Stimulated activated CD8-positive, alpha-beta memory T cell treated with anti-CD3 and anti-CD28 coated beads, Interleukin-7, amount 100 ng/mL, for 1 hour (primary cell): ENCODE results near the gene RPS19BP1.

Experiments
- DNase-seq, 2 donors: peaks; one replicate each; pipeline ENCODE4 v3.0.0-alpha.2; 2020; ENCODE audit warnings: low read depth in 2 of 2

Gene RPS19BP1

GRCh38 chr22:39559456-39560105 is 27.0 kb upstream of the RPS19BP1 start:
- DNase-seq: no peak

DNA sequence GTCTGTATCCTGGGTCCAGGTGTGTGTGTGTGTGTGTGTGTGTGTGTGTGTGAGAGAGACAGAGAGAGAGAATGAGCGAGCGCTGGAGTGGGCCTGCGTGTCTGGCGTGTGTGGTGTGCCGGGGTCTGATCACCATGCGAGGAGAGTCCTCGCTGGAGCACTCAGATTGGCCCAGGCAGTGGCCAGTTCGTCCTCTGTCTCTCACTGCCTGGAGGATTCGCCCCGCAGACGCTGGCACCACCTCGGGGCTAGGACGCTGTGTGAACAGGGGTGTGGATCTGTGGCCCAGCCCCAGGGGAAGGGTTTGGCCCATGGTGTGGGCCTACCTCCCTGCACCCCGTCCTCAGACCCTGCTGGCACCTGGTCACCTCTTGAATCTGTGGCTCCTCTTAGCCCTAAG is 26.4 kb upstream of the RPS19BP1 start:
- DNase-seq: no peak

GRCh38 chr22:39558254-39558727 is 25.7 kb upstream of the RPS19BP1 start:
- no peak for DNase-seq

DNA sequence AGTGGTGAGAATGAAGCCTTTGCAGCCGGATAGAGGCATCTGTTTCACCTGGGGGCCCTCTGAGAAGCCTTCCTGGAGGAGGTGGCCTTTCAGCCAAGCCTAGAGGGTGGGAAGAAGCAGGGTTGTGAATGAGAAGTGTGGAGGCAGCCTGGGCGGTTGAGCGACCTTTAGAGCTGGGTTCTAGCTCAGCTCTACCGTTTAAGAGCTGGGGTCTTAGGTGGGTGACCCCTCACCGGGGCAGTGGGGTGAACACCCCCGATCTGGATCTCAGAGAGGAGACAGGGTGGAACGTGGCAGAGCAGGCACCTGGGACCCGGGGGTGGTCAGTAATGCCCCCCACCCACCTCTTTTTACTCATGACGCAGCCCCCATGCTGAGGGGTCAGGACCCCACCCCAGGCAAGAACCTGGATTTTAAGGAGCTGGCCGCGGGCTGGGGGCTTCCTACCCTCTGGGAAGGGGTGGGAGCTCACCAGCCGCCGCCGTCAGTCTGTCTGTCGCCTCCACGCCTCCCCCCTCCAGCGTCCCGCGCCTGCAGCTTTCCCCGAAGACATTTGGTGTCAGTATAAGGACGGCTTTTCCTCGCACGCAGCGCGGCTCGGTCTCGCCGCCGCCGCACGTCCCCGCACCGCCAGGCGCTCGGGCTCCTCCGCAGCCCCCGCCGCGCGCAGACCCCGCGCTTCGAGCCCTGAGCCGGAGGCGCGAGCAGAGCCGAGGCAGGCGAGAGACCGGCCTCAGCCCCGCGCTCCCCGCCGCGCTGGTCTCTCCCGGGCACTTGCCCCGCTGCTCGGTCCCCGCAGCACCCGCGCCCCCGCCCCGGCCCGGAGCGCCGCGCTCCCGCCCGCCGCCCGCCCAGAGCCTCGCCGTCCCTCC is 24.7 kb upstream of the RPS19BP1 start:
- no peak for DNase-seq

DNA sequence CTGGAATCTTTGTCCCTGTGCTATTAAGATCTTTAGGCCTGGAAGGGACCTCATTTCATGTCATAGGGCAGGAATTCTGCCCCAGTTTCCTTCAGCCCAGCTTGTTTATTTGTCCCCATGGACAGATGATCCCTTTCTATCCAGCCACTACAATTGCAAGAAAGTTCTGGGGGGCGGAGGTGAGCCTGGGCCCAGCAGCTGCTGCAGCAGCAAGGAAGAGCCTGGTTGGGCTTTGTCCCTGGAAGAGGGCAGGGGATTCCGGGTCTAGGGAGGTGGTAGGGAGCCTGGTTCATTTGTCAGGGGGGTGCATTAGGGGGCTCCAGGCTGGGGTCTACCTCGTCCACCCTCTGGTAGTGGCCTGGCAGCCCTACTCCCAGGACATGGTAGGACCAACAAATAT is 21.6 kb upstream of the RPS19BP1 start:
- DNase-seq: no peak

DNA sequence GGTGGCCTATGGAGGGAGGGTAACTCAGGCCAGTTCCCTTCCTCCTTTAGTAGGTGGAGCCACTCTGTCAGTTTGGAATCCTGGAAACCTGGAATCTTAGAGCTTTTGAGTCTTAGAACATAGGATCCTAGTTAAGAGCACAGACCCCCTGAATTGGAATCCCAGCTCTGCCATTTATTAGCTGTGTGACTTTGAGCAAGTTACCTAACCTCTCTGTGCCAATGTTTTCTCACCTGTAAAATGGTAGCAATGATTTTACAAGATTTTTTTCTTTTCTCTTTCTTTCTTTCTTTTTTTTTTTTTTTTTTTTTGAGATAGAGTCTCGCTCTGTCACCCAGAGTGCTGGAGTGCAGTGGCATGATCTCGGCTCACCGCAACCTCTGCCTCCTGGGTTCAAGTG is 20.9 kb upstream of the RPS19BP1 start:
- no peak for DNase-seq

DNA sequence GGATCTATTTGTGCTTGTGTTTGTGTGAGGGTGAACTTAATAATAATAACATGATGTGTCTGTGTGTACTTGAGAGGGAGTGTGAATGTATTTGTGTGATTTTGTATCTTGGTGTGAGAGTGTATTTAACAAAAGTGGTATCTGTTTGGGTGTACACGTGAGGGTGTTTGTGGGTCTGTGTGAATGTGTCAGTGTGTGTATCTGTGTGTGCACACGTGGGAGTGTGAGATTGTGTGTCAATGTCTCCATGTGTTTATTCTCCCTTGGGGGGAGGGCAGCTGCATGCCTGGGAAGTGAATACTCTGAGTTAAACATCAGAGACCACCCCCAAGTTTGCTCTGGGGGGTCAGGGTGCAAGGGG is 15.0 kb upstream of the RPS19BP1 start:
- no peak for DNase-seq

DNA sequence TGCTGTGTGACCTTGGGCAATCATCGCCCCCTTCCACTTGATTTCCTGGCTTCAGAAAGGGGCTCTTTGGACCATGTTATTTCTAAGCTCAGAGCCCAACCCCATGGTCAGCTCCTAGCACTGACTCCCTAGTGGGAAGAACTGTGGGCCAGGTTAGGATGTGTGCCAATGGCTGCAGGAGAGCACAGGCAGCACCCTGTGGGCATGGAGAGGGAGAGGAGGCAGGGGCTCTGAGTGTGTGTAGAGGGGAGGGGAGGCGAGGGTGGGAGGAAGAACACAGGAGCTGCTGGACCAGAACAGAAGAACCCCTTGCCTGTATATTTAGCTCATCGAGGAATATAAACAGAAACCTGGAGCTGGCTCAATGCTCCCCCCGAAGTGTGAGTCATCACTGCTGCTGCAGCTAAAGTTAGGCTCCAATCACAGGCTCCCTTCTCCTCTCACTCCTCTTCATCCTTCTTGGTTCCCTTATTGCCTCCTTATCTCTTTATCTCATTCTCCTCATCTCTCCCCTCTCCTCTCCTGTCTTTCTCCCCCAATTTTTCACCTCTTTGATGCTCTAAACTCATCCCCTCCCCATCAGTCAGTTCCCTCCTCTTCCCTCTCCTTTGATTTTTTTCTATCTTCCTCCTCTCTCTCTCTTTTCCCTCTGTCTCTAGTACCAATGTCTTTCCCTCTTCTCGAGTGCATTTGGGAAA is 14.5 kb upstream of the RPS19BP1 start:
- no peak for DNase-seq

- DNase-seq: peak; percentile 53 to 68
These were observed 13.1 kb upstream of the RPS19BP1 start for GRCh38 chr22:39545386-39546365.

DNA sequence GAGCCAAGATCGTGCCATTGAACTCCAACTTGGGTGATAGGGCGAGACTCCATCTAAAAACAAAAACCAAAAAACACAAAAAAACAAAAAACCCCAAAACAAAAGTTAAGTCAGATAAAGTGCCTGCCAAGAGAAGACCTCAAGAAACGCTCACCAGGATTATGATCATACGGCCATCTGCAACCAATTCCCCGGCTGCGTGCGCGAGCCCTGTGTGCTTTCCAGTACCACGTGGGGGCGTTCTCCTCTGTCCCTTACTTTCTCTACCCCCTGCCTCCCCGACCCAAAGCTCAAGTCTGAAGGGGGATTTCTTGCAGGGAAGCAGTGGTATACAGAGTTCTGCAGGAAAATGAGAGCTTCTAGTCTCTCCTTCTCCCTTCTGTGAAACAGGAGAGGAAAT is 10.5 kb upstream of the RPS19BP1 start:
- no peak for DNase-seq

GRCh38 chr22:39537975-39538374 is 5.4 kb upstream of the RPS19BP1 start:
- no peak for DNase-seq

DNA sequence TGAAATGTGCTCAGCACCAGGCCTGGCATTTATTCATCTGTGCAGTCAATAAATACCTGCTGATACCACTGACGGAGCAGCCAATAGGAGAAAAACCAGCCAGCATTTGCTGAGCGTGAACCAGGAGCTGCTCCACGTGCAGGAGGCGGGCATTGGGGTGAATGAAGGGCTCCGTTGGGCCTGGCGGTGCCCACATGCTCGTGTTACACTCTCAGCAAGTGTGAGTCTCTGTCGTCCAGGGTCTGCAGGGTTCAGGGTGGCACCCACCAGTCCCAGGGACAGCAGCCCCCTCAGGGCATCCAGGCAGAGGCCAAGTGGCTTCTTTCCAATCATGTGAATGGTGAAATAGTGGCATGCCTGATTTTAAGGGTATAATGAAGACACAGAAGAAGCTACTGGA is 4.2 kb upstream of the RPS19BP1 start:
- no peak for DNase-seq

DNA sequence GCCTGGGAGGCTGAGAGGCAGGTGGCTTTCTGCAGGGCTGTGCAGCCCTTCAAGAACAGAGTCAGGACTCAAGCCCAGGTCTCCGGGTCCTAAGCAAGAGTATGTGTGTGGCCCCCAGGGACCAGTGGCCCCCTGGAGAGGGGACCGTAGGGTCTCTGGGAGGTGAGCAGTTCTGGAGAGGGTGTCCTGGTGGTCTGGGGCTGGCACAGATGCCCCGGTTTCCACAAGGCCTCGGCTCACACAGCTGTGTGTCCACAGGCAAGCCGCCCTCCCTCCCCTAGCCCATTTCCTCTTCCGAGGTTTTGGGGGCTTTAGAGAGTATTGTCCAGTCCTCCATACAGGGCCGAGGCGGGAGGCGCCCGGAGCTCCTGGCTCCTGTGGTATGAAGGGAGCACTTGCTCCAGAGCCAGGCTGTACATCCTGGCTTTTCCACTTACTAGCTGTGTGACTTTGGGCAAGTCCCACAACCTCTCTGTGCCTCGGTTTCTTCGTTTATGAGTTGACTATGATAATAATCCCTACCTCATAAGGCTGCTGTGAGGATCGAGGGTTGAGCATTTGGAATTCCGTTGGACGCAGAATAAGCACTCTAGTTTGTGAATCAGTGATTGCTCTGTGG is 3.4 kb upstream of the RPS19BP1 start:
- DNase-seq: no peak

DNA sequence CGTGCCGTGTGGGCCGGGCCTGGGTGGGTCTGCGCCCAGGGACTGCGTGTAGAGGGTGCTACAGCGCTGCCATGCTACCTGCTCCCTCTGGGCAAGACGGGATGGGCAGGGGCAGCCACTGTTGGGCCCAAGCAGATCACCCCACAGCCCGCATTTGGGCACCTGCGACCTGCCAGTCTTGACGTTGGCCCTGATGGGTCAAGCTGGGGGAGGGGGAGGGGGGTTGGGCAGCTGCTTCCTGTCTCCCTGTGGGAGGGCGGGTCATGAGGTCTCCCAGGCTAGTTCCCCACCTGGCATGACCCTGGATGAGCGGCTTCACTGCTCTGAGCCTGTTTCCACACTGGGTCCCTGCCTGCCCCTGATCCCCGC is 2.8 kb upstream of the RPS19BP1 start:
- DNase-seq: no peak

DNA sequence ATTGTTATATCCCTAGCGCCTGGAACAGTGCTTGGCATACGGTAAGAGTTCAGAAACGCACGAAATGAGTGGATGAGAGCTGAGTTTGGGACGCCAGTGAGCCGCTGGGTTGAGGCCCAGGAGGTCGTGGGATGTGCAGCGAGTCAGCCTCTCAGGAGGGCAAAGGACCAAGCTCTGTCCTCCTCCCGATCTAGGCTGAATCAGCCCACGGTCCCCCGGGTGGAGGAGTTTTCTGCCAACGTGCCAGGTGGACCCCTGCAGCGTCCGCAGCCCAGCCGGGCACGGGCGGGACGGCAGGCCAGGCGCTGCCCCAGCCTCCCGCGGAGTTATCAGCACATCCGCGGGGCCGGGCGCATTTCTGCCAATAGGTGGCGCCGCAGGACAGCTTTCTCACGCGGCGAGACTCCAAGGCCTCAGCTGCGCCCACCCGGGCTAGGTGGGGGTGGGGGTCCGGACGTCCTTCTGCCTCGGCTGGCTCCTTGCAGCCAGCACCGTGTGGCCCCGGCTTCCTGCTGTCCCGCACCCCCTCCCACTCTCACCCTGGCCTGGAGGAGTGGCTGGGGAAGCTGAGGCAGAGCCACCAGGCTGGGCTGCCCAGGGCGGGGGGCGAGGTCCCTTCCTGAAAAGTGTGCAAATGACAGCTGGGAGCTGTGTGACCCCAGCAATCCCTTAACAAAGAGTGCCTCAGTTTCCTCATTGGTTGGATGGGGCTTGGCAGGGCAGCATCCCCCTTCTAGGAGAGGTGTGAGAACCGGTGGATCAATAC is 2.2 kb upstream of the RPS19BP1 start:
- peak; percentile 61 to 74 for DNase-seq

DNA sequence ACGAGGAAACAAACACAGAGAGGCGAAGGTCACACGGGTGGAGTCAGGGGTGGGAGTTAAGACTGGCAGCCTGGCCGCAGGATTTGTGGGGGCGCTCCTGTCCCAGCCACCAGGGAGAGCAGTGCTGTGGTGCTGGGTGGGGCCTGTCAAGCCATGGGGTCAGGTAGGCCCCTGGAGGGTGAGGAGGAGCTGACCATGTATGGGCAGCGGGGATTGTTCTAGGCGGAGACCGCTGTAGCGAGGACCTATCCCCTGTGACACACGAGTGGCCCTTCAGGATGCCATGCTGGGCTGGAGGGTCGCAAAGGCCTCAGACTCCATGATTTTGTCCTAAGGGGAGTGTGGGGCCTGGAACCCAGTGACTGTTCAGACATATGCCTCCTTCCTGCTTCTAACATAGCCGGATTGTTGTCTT is 1.6 kb upstream of the RPS19BP1 start:
- no peak for DNase-seq

DNA sequence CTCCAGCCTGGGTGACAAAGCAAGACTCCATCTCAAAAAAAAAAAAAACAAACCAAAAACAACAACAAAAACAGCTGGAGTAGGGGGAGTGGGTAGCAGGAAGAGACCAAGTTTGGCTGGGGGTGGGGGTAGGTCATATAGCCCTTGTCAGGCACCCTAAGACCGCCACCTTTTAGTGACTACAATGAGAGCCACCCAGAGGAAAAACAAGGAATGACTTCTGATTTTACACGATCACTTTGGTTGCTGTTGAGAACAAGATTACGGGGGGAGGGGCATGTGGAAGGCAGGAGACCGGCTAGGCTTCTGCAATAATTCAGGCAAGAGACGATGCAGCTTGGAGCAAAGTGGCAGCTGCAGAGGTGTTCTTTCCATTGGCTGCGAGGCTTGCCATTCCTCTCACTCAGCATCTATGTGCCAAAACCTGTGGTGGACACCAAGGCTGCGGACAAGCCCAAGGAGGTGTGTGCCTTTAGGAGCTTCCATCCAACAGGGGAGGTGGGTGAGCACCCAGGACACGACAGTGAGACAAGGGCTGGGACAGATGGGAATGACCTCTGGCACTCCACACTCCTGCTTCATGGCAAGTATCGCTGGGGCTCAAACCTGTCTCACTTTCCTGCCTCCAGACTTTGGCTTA is 1.7 kb downstream of the RPS19BP1 start:
- no peak for DNase-seq

DNA sequence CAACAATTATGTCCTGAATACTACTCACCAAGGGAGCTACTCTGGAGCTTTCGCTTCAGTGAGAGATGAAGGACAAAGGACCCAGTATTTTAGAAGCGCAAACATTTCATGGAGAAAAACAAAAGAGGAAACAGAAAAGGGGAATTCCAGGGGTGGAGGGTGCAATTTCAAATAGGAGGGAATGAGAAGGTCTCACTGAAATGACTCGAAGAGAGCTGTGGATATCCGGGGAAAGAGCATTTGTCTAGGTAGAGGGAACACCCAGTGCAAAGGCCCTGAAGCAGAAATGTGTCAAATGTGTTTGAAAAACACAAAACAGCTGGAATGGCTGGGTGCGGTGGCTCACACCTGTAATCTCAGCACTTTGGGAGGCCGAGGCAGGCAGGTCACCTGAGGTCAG is 2.4 kb downstream of the RPS19BP1 start:
- no peak for DNase-seq

- no peak for DNase-seq
These were observed 3.1 kb downstream of the RPS19BP1 start for GRCh38 chr22:39529487-39529851.
